Measurements from ENCODE around the gene GPR150.

The GPR150 gene

GRCh38 chr5:95652849-95653248 is 33.0 kb downstream of the GPR150 start:
- no peak for DNase-seq

- no peak for DNase-seq
Measured at GRCh38 chr5:95654196-95654595, 34.3 kb downstream of the GPR150 start.

GRCh38 chr5:95655575-95655974 is 35.7 kb downstream of the GPR150 start:
- no peak for DNase-seq

GRCh38 chr5:95660060-95660459 is 40.2 kb downstream of the GPR150 start:
- no peak for DNase-seq

- DNase-seq: no peak
Measured at GRCh38 chr5:95662946-95663345, 43.1 kb downstream of the GPR150 start.

GRCh38 chr5:95664204-95664786 is 44.4 kb downstream of the GPR150 start:
- no peak for DNase-seq

GRCh38 chr5:95667061-95667618 is 47.3 kb downstream of the GPR150 start:
- DNase-seq: no peak

- DNase-seq: no peak
Measured at GRCh38 chr5:95667678-95668077, 47.8 kb downstream of the GPR150 start.

GRCh38 chr5:95668216-95668615 is 48.3 kb downstream of the GPR150 start:
- DNase-seq: no peak

GRCh38 chr5:95668728-95669127 is 48.8 kb downstream of the GPR150 start:
- DNase-seq: no peak

- peak; percentile 73 for DNase-seq
Measured at GRCh38 chr5:95669540-95669939, 49.7 kb downstream of the GPR150 start.

- no peak for DNase-seq
Measured at GRCh38 chr5:95669985-95670384, 50.1 kb downstream of the GPR150 start.

- DNase-seq: no peak
Measured at GRCh38 chr5:95670568-95670967, 50.7 kb downstream of the GPR150 start.
